PFSK-1 (cell line): ENCODE results near the gene NEDD4L.

Source experiments
- FOXP2 ChIP-seq: optimal IDR thresholded peaks from 2 replicates; pipeline ENCODE3; 2011; ENCODE audit warnings: borderline replicate concordance, control low read depth, inconsistent platforms; ENCODE audit not compliant: insufficient read depth; ENCODE audit errors: extremely low read length, extremely low read depth
- POLR2AphosphoS5 ChIP-seq: IDR thresholded peaks from 2 replicates; pipeline ENCODE4 v1.6.1; 2012; ENCODE audit warnings: low read depth, mild to moderate bottlenecking, control low read depth, low read length, moderate library complexity
- REST ChIP-seq, 2 experiments: IDR thresholded peaks; 2 replicates each; pipeline versions ENCODE4 v1.6.1 to v1.8.0; 2011 to 2012; ENCODE audit warnings: low read depth in 2 of 2, low read length in 2 of 2, control low read depth in 1 of 2, inconsistent platforms in 1 of 2, mild to moderate bottlenecking in 1 of 2, moderate library complexity in 1 of 2; ENCODE audit not compliant: insufficient read depth in 1 of 2
- SIN3A ChIP-seq: IDR thresholded peaks from 2 replicates; pipeline ENCODE4 v1.6.1; 2012; ENCODE audit warnings: mild to moderate bottlenecking, low read length, moderate library complexity, borderline replicate concordance; ENCODE audit not compliant: insufficient read depth
- TAF1 ChIP-seq: IDR thresholded peaks from 2 replicates; pipeline ENCODE4 v1.6.1; 2012; ENCODE audit warnings: low read length, control low read depth, borderline replicate concordance; ENCODE audit not compliant: insufficient read depth

The NEDD4L gene

GRCh38 chr18:58163004-58163590 is 119.1 kb downstream of the NEDD4L start:
- no peak for TF ChIP-seq POLR2AphosphoS5
- TF ChIP-seq REST (IDR thresholded peaks at IDR 0.05; ENCODE audit: insufficient read depth in 1 of 2, low read depth in 2 of 2, low read length in 2 of 2): no peak
- no peak for TF ChIP-seq SIN3A
- no peak for TF ChIP-seq TAF1
- no peak for TF ChIP-seq FOXP2

GRCh38 chr18:58166278-58166844 is 122.3 kb downstream of the NEDD4L start:
- TF ChIP-seq REST (IDR thresholded peaks at IDR 0.05; ENCODE audit: insufficient read depth in 1 of 2, low read depth in 2 of 2, low read length in 2 of 2) (no peak), POLR2AphosphoS5 (no peak), SIN3A (no peak), FOXP2 (no peak), TAF1 (no peak)

DNA sequence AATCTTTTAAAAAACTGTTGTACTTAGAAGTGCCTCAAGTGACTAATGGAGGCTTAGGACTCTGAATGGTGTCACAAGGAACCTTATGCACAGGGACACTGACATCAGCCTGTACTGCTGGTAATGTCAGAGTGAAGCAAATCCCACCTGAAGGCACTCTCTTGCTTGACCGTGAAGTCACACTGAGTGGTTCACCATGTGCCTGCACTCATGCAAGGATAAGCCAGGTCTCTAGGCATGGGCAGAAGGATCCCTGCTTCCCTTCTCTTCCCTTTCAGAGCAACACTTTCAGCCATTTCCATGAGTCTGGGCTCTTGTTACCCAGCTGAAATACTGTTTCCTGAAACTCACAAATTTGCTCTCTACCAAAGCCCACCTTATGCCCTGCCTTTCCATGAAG is 123.0 kb downstream of the NEDD4L start:
- TF ChIP-seq POLR2AphosphoS5 (no peak), FOXP2 (no peak), TAF1 (no peak), SIN3A (no peak), REST (IDR thresholded peaks at IDR 0.05; ENCODE audit: insufficient read depth in 1 of 2, low read depth in 2 of 2, low read length in 2 of 2) (no peak)

DNA sequence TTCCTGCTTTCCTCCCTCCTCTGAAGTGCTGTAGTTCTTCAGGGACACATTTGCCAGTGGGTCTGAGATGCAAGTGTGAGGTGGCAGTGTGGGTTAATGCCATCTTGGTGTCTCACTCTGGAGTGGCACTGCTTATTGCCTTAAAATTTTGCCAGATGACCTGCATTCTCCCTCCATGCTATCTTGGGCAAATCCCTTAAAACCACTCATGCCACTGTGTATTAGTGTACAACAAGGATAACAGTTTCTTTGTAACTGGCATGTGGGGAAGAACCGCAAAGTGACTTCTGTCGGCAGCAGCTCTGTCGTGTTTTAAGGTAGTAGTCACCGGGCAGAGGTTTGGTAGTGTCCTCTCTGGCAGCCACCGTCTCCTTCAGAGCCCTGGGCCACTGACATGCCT is 124.2 kb downstream of the NEDD4L start:
- TF ChIP-seq TAF1: no peak
- TF ChIP-seq FOXP2: no peak
- no peak for TF ChIP-seq POLR2AphosphoS5
- no peak for TF ChIP-seq SIN3A

DNA sequence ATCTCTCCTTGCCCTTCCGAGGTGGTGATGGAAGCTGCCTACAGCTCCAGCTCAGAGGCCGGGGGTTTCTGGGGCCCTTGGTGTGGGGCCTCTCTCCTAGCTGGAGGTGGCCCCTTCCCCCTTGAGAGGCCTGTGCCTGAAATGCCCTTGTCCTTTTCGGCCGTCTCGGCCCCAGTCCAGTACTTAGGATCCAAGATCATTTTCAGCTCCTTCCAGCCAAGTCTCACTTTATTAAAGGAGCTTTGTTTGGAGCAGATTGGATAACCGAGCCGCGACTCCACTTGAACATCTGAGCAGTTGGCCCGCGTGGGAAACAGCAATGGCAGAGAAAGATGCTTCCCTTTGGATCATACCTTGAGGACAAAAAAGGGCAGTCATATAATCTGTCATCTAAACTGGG is 125.0 kb downstream of the NEDD4L start:
- TF ChIP-seq POLR2AphosphoS5 (no peak), FOXP2 (no peak), TAF1 (no peak), SIN3A (no peak), REST (IDR thresholded peaks at IDR 0.05; ENCODE audit: insufficient read depth in 1 of 2, low read depth in 2 of 2, low read length in 2 of 2) (no peak)
